ENCODE measurements around the gene HAVCR2. TPM values are rescaled to one million over a fixed set of nuclear protein-coding genes. Genes with fewer than 3 reads are reported as not detected.
"Not testable (repeated sequence)": the region's sequence is repeated elsewhere in the genome, so short reads cannot be mapped to it uniquely, and the experiment has no call there.

The HAVCR2 gene
- total RNA-seq, 2 donors from 2014 or later: 16.8 to 38.0 TPM

DNA sequence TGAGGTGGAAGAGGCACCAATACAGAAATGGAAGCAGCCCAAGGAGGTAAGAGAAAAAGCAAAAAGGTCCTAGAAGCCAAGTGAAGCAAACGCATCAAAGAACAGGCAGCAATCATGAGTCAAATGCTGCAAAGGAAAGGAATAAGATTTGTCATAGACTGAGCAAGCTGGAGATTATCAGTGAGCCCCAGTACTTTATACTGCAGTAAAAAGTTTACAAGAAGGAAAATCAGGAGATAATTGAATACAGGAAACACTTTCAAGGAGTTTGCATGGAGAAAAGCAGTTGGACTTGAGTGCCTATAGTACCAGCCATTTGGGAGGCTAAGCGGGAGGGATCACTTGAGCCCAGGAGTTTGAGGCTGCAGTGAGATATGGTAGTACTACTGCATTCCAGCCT, 42.8 kb downstream of the HAVCR2 start:
- H3K9me3 ChIP-seq: no peaks in the 10 kb centered on the region
- DNase-seq (ENCODE audit: low spot score) (no peak), ATAC-seq (ENCODE audit: insufficient number of reproducible peaks, low FRiP score, low read depth) (no peak)
- no peaks in the 10 kb centered on the region for H3K36me3 ChIP-seq
- H3K27me3 ChIP-seq (replicated peaks; ENCODE audit: insufficient read depth): no peaks in the 10 kb centered on the region
- H3K4me1 ChIP-seq (ENCODE audit: control insufficient read depth in 1 of 2, low read depth in 2 of 2): no peaks in the 10 kb centered on the region
- TF ChIP-seq, protein P1, sequence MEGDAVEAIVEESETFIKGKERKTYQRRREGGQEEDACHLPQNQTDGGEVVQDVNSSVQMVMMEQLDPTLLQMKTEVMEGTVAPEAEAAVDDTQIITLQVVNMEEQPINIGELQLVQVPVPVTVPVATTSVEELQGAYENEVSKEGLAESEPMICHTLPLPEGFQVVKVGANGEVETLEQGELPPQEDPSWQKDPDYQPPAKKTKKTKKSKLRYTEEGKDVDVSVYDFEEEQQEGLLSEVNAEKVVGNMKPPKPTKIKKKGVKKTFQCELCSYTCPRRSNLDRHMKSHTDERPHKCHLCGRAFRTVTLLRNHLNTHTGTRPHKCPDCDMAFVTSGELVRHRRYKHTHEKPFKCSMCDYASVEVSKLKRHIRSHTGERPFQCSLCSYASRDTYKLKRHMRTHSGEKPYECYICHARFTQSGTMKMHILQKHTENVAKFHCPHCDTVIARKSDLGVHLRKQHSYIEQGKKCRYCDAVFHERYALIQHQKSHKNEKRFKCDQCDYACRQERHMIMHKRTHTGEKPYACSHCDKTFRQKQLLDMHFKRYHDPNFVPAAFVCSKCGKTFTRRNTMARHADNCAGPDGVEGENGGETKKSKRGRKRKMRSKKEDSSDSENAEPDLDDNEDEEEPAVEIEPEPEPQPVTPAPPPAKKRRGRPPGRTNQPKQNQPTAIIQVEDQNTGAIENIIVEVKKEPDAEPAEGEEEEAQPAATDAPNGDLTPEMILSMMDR (IDR thresholded peaks at IDR 0.05): no peak
- H3K27ac ChIP-seq: no peak overlapping the region
- no peak overlapping the region for H3K4me3 ChIP-seq

DNA sequence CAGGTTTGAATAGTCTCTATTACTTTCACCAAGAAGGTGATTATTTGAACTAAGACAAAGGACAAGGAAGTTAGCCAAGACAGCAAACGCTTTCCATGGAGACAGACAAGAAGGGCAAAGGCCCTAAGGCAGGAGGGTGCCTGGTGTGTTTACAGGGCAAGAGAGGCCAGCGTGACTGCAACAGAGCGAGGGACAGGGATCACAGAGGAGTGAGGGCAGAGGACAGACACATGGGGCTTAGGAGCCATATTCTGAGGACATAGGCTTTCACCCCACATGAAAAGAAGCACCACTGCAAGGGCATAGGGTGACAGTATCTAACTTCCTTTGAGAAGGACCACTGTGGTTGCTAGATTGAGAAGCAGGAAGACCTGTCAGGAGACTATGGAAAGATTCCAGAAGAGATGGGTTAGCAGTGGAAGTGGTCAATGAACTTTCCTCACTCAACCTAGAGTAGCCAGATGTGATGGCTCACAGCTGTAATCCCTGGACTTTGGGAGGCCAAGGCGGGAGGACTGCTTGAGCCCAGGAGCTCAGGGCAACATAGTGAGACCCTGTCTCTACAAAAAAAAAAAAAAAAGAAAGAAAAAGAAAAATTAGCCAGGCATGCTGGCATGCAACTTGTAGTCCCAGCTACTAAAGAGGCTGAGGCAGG, 44.9 kb downstream of the HAVCR2 start:
- ATAC-seq (ENCODE audit: insufficient number of reproducible peaks, low FRiP score, low read depth) (no peak), DNase-seq (ENCODE audit: low spot score) (no peak)
- TF ChIP-seq, protein P1 (IDR thresholded peaks at IDR 0.05): no peak
- no peaks in the 10 kb centered on the region for H3K36me3 ChIP-seq
- no peak overlapping the region for H3K4me3 ChIP-seq
- no peak overlapping the region for H3K27ac ChIP-seq
- no peaks in the 10 kb centered on the region for H3K4me1 ChIP-seq (ENCODE audit: control insufficient read depth in 1 of 2, low read depth in 2 of 2)
- no peaks in the 10 kb centered on the region for H3K27me3 ChIP-seq (replicated peaks; ENCODE audit: insufficient read depth)
- H3K9me3 ChIP-seq: no peaks in the 10 kb centered on the region

DNA sequence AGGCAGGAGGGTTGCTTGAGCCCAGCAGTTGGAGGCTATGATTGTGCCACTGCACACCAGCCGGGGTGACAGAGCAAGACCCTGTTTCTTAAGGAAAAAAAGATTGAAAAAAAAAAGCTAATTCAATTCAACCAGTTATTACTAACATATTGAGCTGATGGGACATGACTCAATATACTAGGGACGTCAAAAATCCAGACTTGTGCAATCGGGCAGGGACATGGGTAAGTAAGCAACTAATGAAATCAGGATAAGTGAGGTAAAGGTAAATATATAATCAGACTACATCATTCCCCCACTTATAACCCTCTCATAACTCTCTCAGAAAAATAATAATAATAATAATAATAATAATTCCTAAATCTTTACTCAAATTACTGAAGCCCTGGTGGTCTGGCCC, 49.0 kb downstream of the HAVCR2 start:
- no peak overlapping the region for H3K27ac ChIP-seq

DNA sequence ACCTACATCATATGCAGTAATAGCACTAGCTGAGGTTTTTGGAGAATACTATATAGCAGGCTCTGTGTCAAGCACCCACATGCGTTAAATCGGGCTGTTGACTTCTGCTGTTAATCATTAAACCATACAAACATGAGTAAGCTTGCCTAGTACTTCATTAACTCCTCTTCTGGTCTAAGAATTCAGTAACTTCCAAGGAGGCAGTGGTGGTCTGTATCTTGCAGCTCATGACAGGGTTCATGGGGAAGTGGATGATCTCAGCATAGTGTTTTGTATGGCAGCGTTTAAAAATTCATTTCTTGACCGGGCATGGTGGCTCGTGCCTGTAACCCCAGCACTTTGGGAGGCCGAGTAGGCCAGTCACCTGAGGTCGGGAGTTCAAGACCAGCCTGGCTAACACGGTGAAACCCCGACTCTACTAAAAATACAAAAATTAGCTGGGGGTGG, 49.7 kb downstream of the HAVCR2 start, which contains the start of gene HAVCR1:
Gene HAVCR1 (minus strand): TSS at position 24 of the 447 bp plus-strand sequence. CDS start 1,173 bp downstream, outside the sequence.
- Histone ChIP-seq H3K36me3 (no peaks in the 10 kb centered on the region), H3K4me3 (no peak within 1 kb of the TSS), H3K9me3 (no peaks in the 10 kb centered on the region), H3K27me3 (replicated peaks; ENCODE audit: insufficient read depth) (no peaks in the 10 kb centered on the region), H3K27ac (no peak within 1 kb of the TSS), H3K4me1 (ENCODE audit: control insufficient read depth in 1 of 2, low read depth in 2 of 2) (no peaks in the 10 kb centered on the region)
- ATAC-seq (ENCODE audit: insufficient number of reproducible peaks, low FRiP score, low read depth): no peak
- TF ChIP-seq, protein P1 (IDR thresholded peaks at IDR 0.05): no peak
- DNase-seq (ENCODE audit: low spot score): no peak

More for the DNA sequence above, 49.0 kb downstream of the HAVCR2 start:
- Histone ChIP-seq H3K27me3 (replicated peaks; ENCODE audit: insufficient read depth) (no peaks in the 10 kb centered on the region), H3K9me3 (no peaks in the 10 kb centered on the region), H3K4me1 (ENCODE audit: control insufficient read depth in 1 of 2, low read depth in 2 of 2) (no peaks in the 10 kb centered on the region), H3K4me3 (no peak overlapping the region), H3K36me3 (no peaks in the 10 kb centered on the region)
- no peak for DNase-seq (ENCODE audit: low spot score)
- TF ChIP-seq, protein P1 (IDR thresholded peaks at IDR 0.05): no peak
- ATAC-seq (ENCODE audit: insufficient number of reproducible peaks, low FRiP score, low read depth): no peak

DNA sequence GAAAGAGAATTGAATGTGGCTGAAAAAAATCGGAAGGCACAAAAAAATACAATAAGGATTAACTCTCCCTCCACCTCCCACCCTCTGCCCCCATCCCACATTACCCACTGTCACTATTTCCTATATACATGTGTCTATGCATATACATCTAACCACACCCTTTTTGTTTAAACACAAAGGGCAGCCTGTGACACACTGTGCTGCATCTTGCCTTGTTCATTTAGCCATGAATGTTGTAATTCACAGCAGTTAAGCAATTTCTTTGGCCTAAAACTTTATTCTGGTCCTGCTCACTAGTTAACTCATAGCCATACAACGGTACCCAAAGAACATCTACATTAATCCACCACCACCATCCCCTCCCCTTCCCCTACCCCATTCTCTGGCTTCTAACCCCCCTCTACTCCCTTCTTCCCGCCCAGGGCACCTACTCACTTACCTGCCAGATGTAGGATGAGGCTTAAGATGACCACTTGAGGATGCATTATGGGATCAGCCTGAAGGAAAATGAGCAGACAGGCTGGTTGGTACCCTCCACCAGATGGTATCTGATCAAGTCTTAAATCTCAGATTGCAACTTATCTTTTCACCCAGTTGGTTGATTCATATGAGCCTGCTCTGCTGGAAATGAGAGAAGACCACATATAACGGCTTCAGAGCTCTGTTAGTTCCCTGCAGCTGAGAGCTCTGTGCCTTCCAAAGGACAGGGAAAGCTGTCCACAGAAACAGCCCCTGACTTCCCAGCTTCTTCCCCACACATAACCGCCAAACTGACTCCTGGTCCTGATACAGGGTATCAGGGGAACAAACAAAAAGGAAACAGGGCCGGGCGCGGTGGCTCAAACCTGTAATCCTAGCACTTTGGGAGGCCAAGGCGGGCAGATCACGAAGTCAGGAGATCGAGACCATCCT, 51.1 kb downstream of the HAVCR2 start:
- no peaks in the 10 kb centered on the region for H3K9me3 ChIP-seq
- no peaks in the 10 kb centered on the region for H3K4me1 ChIP-seq (ENCODE audit: control insufficient read depth in 1 of 2, low read depth in 2 of 2)
- H3K27me3 ChIP-seq (replicated peaks; ENCODE audit: insufficient read depth): no peaks in the 10 kb centered on the region
- DNase-seq (ENCODE audit: low spot score) (no peak), ATAC-seq (ENCODE audit: insufficient number of reproducible peaks, low FRiP score, low read depth) (no peak)
- no peaks in the 10 kb centered on the region for H3K36me3 ChIP-seq
- no peak overlapping the region for H3K27ac ChIP-seq
- TF ChIP-seq, protein P1 (IDR thresholded peaks at IDR 0.05): no peak
- no peak overlapping the region for H3K4me3 ChIP-seq

DNA sequence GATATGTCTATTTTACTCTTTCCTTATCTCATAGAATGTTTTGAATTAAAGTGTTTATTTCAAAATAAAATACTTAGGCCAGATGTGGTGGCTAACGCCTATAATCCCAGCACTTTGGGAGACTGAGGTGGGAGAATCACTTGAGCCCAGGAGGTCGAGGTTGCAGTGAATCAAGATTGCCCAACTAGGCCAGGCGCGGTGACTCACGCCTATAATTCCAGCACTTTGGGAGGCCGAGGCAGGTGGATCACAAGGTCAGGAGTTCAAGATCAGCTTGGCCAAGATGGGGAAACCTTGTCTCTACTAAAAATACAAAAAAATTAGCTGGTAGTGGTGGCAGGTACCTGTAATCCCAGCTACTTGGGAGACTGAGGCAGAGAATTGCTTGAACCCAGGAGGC, 52.0 kb downstream of the HAVCR2 start:
- H3K4me1 ChIP-seq (ENCODE audit: control insufficient read depth in 1 of 2, low read depth in 2 of 2); H3K9me3 ChIP-seq; H3K27me3 ChIP-seq (replicated peaks; ENCODE audit: insufficient read depth); ATAC-seq (ENCODE audit: insufficient number of reproducible peaks, low FRiP score, low read depth); H3K36me3 ChIP-seq; DNase-seq (ENCODE audit: low spot score); H3K4me3 ChIP-seq; H3K27ac ChIP-seq: not testable (repeated sequence)
